Cardiac fibroblast (primary cell): Measurements from ENCODE around the gene NCKAP5L.
"Not testable (repeated sequence)": the region's sequence is repeated elsewhere in the genome, so short reads cannot be mapped to it uniquely, and the experiment has no call there.

ENCODE experiments used
- DNase-seq, 2 donors: peaks; one replicate each; pipeline versions ENCODE4 v3.0.0 to v3.0.0-alpha.2; 2010; ENCODE audit warnings: low read depth in 2 of 2
- H3K4me3 ChIP-seq, 2 donors: replicated peaks in 1 of 2; 1 replicate in 1 of 2; 2 replicates in 1 of 2; pipeline ENCODE4 v1.5.1; 2011; ENCODE audit warnings: low read depth in 2 of 2, low read length in 2 of 2, mild to moderate bottlenecking in 2 of 2, moderate library complexity in 1 of 2
- TF ChIP-seq, protein P1 (sequence below): IDR thresholded peaks from one replicate; pipeline ENCODE4 v1.5.1; 2011; ENCODE audit warnings: low read depth, mild to moderate bottlenecking, low read length, inconsistent platforms

NCKAP5L gene

GRCh38 chr12:49863946-49864797 lies 36.0 kb upstream of the NCKAP5L start:
- TF ChIP-seq, protein P1, sequence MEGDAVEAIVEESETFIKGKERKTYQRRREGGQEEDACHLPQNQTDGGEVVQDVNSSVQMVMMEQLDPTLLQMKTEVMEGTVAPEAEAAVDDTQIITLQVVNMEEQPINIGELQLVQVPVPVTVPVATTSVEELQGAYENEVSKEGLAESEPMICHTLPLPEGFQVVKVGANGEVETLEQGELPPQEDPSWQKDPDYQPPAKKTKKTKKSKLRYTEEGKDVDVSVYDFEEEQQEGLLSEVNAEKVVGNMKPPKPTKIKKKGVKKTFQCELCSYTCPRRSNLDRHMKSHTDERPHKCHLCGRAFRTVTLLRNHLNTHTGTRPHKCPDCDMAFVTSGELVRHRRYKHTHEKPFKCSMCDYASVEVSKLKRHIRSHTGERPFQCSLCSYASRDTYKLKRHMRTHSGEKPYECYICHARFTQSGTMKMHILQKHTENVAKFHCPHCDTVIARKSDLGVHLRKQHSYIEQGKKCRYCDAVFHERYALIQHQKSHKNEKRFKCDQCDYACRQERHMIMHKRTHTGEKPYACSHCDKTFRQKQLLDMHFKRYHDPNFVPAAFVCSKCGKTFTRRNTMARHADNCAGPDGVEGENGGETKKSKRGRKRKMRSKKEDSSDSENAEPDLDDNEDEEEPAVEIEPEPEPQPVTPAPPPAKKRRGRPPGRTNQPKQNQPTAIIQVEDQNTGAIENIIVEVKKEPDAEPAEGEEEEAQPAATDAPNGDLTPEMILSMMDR = no peak
- H3K4me3 ChIP-seq = no peak overlapping the region
- no peak for DNase-seq

DNA sequence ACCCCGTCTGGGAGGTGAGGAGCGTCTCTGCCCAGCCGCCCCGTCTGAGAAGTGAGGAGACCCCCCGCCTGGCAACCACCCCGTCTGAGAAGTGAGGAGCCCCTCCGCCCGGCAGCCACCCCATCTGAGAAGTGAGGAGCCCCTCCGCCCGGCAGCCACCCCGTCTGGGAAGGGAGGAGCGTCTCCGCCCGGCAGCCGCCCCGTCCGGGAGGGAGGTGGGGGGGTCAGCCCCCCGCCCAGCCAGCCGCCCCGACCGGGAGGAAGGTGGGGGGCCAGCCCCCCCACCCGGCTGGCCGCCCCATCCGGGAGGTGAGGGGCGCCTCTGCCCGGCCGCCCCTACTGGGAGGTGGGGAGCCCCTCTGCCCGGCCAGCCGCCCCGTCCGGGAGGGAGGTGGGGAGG lies 32.7 kb upstream of the NCKAP5L start:
- not testable (repeated sequence) for H3K4me3 ChIP-seq, DNase-seq

DNA sequence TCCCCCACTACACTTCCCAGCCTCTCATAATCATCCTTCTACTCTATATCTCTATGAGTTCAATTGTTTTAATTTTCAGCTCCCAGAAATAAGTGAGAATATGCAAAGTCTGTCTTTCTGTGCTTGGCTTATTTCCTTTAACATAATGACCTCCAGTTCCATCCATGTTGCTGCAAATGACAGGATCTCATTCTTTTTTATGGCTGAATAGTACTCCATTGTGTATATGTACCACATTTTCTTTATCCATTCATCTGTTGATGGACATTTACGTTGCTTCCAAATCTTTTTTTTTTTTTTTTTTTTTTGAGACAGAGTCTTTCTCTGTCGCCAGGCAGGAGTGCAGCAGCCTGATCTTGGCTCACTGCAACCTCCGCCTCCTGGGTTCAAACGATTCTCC lies 27.7 kb upstream of the NCKAP5L start:
- H3K4me3 ChIP-seq, DNase-seq: not testable (repeated sequence)

DNA sequence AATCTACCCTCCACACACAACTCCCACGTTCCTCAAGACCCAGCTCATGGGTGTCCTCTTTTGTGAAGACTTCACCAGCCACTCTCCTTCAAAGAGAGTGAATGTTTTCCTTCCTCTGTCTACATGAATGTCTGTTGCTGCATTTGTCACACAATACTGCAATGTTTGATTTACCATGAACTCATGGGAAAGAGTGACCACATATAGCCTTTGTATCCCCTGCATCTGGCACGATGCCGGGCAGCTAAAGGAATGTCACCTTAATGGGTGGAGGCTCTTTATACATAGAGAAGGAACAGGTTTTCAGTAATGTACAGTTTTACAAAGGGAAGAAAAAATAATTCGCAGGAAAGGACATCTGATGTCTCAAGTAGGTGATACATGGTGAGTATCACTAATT lies 26.8 kb upstream of the NCKAP5L start:
- no peak overlapping the region for H3K4me3 ChIP-seq
- TF ChIP-seq, protein P1 = no peak
- no peak for DNase-seq

DNA sequence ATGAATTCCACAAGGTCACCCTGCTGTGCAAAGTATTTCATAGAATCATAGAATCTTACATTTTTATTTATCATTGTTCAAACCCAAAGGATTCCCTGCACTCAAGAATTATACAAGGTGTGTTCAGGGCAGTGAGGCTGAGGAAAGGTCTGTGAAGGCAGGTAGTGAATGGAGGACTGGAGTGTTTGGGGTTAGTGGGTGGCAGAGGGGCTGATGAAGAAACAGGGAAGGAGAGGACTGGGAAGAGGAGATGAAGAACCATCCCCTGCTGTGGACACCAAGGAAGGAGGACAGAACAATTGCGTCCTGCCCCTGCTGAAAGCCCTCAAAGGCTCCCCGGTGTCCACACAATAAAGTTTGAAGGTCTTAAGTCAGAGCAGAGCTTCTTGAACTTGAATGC lies 25.5 kb upstream of the NCKAP5L start:
- TF ChIP-seq, protein P1 = no peak
- DNase-seq = no peak
- H3K4me3 ChIP-seq = no peak overlapping the region

DNA sequence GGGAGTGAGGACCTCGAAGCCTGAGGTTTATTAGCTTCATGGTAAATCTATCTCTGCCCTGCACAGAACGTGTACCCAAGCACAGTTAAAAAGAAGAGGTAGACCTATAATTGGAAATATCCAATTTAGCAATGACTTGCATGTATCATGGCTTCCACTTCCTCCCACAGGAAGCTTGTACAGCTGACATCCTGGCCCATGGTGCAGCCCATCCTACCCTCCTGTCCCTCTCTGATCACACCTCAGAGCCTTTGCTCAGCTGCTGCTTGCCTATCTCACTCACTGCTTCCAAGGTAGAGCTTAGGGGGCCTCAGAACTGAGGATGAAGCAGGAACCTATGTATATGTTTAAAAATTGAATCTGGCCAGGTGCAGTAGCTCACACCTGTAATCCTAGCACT lies 18.9 kb upstream of the NCKAP5L start:
- no peak overlapping the region for H3K4me3 ChIP-seq
- TF ChIP-seq, protein P1 = no peak
- DNase-seq = no peak

GRCh38 chr12:49846032-49846431 lies 17.8 kb upstream of the NCKAP5L start:
- TF ChIP-seq, protein P1 = no peak

GRCh38 chr12:49843876-49844437 lies 15.7 kb upstream of the NCKAP5L start:
- TF ChIP-seq, protein P1 = no peak
- no peak overlapping the region for H3K4me3 ChIP-seq
- no peak for DNase-seq

More at GRCh38 chr12:49846032-49846431, 17.8 kb upstream of the NCKAP5L start:
- DNase-seq = no peak
- no peak overlapping the region for H3K4me3 ChIP-seq
